ENCODE results near the gene EFCAB11.
"Not testable (repeated sequence)": the region's sequence is repeated elsewhere in the genome, so short reads cannot be mapped to it uniquely, and the experiment has no call there.

- not testable (repeated sequence) for TF ChIP-seq EZH2phosphoT487 (IDR thresholded peaks at IDR 0.05; ENCODE audit: unreplicated experiment); POLR2AphosphoS5 (IDR thresholded peaks at IDR 0.05; ENCODE audit: low read depth); CTCF (conservative IDR thresholded peaks at IDR 0.05; ENCODE audit: low read depth in 2 of 2); EZH2 (IDR thresholded peaks at IDR 0.05; ENCODE audit: low read depth, unreplicated experiment); REST (IDR thresholded peaks at IDR 0.05; ENCODE audit: unreplicated experiment); JUNB (IDR thresholded peaks at IDR 0.05; ENCODE audit: unreplicated experiment); ZNF462 (CRISPR knock-in tag; IDR thresholded peaks at IDR 0.05)
These were observed 80.4 kb downstream of the EFCAB11 start for GRCh38 chr14:89874091-89874490.

All from GM23338 (cell line).